Endometrium (tissue), 2 donors: ENCODE measurements around the gene C6orf62.
"Not testable (repeated sequence)": the region's sequence is repeated elsewhere in the genome, so short reads cannot be mapped to it uniquely, and the experiment has no call there.

Source experiments
- FAIRE-seq: peaks from 2 replicates; lab custom pipeline; 2012; peaks lifted over from hg19 to GRCh38; lab: Jason Lieb, UNC
- donor health status: control.
- donor health status: control.

Gene C6orf62

DNA sequence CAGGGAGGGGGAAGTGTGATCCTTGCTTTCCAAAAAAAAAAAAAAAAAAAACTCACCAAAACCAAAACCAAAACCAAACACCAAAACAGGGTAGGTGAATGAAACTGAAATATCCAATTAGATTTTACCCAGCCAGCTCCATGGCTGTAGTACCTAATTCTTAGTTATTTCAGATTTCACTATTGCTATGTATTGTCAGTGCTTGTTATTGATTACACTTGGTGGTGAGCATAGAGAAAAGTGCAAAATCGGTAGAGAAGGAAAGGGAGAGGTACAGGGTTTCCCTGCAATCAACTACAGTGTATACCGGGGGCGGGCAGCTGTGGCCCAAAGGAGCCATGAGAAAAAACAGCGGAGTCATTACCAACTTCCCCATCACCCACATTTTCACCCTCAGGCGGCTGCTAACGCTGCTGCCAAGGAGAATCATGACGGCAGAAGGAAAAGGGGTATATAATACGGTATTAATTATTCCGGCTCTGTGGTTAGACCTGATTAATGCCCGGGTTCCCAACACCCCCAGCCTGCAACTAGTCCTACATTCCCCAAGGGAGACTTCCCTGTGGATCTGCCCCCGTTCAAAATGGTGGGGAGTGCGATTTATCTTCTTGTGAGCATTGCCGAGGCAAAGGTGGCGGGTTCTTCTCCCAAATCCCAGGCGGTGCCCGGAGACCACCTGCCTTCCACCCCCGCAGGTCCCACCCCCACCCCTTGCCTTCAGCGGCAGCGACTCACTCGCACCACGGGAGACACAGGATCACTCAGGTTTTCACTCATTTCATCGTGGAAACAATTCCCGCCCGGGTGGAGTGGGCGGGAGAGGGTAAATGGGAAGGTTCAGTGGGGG lies at the start of gene C6orf62:
C6orf62 (minus strand) TSS at position 30 of the 847 bp plus-strand sequence. CDS start 486 bp downstream, outside the sequence.
- FAIRE-seq, result no peak

DNA sequence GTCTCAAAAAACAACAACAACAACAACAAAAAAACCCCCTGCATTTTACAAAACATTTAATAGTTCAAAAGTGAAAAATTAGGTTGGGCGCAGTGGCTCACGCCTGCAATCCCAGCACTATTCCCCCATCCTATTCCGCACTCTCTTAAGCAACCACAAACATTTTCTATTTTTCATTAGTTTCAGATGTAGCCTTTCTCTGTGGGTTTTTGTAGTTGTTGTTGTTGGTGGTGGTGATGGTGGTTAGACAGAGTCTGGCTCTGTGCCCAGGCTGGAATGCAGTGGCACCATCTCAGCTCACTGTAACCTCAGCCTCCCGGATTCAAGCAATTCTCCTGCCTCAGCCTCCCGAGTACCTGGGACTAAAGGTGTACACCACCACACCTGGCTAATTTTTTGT lies 49.4 kb upstream of the C6orf62 start:
- no peak for FAIRE-seq

DNA sequence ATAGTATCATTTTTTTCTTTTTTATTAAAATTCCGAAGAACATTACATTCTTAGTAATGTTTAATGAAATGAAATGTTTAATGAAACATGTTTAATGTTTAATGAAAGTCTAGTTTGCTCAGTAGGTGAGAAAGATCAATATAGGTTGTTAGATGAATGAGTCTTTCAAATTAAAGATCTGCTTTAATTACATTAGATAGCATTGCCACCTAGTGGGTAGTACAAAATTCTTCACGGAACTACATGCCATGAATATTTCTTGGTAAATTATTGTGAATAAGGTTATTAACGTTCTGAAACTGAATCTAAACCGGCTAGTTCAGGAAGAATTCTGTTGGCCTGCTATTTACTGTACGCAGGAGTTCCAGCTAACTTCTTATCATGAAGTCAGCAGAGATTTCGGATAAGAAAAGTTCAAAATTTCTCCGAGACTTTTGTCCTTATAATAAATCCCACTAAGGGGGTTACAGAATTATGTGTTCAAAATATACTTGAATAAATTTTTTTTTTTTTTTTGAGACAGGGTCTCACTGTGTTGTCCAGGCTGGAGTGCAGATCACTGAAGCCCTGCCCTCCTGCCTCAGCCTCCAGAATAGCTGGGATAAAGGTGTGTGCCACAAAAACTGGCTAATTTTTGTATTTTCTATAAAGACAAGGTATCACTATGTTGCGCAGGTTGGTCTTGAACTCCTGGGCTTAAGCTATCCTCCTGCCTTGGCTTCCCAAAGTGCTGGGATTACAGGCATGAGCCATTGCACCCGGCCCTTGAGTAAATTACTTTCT lies 47.9 kb upstream of the C6orf62 start:
- FAIRE-seq, result peak; percentile 18

DNA sequence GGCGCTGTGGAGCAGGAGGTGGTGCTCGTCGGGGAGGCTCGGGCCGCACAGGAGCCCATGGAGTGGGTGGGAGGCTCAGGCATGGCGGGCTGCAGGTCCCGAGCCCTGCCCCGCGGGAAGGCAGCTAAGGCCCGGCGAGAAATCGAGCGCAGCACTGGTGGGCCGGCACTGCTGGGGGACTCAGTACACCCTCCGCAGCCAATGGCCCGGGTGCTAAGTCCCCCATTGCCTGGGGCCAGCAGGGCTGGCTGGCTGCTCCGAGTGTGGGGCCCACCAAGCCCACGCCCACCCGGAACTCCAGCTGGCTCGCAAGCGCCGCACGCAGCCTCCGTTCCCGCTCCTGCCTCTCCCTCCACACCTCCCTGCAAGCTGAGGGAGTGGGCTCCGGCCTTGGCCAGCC lies 47.0 kb upstream of the C6orf62 start:
- FAIRE-seq, result not testable (repeated sequence)

DNA sequence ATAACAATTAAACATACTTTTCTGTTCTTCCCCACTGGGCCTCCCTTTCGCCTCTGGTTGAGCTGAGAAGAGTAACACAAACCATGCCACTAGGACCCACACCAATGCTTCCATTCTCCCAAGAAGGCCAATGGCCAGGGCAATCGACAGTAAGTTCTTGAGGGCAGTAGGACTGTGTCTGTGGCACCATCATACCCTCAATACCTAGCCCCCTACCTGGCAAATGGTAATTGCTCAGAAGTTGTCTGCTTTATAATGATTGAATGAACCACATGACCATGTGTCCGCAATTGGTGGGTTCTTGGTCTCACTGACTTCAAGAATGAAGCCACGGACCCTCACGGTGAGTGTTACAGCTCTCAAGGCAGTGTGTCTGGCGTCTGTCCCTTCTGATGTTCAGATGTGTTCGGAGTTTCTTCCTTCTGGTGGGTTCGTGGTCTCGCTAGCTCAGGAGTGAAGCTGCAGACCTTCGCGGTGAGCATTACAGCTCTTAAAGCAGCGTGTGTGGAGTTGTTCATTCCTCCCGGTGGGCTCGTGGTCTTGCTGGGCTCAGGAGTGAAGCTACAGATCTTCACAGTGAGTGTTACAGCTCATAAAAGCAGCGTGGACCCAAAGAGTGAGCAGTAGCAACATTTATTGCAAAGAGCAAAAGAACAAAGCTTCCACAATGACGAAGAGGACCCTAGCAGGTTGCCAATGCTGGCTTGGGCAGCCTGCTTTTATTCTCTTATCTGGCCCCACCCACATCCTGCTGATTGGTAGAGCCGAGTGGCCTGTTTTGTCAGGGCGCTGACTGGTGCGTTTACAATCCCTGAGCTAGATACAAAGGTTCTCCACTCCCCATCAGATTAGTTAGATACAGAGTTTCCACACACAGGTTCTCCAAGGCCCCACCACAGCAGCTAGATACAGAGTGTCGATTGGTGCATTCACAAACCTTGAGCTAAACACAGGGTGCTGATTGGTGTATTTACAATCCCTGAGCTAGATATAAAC lies 46.2 kb upstream of the C6orf62 start:
- FAIRE-seq, result not testable (repeated sequence)

DNA sequence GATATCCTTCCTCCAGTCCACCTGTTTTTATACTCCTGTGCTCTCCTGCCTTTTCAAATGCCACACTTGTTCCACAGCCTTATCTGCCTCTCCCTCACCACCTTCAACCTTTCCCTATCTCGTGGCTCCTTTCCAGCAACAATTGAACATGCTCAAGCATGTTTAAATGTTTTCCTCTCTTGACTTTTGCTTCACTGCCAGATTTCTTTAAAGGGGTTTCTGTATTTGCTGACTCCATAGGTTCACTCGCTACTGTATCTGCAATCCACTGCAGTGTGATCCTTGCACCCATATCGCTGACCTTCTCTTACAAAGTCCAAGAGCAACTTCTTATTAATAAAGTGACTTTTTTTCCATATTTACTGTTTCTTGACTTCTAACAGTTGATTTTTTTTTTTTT lies 44.6 kb upstream of the C6orf62 start:
- no peak for FAIRE-seq

DNA sequence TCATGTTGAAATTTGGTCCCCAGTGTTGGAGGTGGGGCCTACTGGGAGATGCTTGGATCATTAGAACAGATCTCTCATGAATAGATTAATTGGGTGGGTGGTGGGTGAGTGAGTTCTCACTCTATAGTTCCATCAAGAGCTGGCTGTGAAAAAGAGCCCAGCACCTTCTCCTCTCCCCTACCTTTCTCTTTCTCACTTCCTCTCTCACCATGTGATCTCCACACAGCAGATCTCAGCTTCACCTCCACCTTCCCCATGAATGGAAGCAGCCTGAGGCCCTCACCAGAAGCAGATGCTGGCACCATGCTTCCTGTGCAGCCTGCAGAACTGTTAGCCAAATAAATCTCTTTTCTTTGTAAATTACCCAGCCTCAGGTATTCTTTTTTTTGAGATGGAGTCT lies 42.9 kb upstream of the C6orf62 start:
- FAIRE-seq, result no peak

DNA sequence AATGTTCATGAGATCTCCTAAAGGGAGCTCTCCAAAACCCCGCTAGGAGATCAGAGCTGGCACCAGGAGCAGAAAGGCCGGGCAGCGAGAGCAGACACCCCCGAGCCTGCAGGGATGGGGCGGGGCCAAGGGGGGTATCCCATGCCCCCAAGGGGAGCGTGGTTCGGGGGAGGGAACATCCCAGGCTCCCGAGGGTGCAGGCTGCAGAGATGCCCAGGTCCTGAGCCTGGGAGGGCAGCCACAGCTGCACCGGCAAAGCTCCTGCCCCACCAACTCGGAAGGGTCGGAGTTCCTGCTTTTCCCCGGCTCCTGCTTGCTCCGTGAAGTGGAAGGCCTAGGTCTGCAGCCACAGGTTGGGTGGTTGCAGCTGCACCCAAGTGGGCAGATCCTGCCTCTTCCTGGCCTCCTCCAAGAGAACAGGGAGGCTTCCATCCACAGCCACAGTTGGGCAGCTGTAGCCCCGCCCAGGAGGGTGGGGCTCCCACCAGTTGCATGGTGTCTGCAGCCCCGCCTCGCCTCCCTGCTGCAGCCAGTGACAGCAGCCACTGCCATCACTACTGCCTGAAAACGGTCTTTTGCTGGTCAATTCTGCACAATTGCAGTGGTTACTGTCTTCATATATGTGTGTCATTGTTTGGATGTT lies 42.4 kb upstream of the C6orf62 start:
- no peak for FAIRE-seq

DNA sequence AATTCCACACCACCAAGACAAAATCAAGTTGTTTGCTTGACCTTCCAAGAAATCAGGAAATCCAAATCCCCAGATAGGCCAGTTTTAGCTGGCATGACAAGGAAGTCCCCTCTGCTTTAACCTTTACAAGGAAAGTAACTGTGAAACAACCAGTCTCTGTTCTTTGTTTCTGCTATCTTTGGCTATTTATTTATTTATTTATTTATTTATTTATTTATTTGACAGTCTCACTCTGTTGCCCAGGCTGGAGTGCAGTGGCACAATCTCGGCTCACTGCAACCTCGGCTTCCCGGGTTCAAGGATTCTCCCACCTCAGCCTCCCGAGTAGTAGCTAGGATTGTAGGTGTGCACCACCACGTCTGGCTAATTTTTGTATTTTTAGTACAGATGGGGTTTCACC lies 41.3 kb upstream of the C6orf62 start:
- FAIRE-seq, result no peak

DNA sequence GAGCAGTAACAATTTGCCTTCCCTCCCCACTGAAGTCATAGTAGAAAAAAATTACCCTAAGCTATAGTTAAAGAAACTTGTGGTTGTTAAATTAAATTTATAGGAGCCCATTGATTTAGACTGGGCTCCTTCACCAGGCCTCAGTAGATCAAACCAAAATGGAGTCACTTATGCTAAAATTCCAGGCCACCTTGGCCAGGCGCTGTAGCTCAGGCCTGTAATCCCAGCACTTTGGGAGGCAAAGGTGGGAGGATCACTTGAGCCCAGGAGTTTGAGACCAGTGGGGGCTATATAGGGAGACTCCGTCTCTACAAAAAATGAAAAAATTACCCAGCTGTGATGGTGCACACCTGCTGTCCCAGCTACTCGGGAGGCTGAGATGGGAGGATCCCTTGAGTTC lies 40.8 kb upstream of the C6orf62 start:
- no peak for FAIRE-seq

DNA sequence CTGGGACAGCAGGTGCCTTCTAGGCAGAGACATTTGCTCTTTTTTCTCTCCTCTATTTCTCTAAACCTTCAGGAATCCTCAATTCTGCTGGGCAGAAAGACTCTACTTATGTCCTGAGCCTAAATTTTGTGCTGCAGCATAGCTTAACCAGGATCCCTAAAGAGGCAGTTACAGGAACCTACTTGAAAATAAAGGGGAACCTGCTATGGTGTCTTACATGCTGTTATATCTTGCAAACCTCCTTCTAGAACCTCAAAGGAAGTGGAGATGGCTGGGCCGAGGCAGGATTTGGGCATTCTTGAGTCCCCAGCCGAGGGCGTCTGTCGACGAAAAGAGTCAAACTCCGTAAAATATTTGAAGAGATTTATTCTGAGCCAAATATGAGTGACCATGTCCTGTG lies 38.7 kb upstream of the C6orf62 start:
- FAIRE-seq, result no peak

DNA sequence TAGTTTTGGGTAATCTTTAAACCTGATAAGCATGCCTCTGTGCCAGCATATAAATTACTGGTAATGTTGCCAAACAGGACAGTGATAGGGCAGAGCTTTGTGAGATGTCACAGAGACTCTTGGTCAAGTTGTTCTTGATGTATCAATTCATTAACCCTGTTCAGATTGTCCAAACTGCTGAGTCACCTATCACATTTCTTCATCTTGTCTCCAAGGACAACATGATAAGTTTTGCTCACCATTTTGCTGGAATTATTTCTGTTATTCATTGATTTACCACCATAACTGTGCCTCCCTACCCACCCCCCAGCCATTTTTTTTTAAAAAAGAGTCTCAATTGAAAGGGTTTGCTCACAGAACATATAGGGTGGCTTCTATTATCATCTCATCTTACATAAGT lies 36.3 kb upstream of the C6orf62 start:
- no peak for FAIRE-seq

DNA sequence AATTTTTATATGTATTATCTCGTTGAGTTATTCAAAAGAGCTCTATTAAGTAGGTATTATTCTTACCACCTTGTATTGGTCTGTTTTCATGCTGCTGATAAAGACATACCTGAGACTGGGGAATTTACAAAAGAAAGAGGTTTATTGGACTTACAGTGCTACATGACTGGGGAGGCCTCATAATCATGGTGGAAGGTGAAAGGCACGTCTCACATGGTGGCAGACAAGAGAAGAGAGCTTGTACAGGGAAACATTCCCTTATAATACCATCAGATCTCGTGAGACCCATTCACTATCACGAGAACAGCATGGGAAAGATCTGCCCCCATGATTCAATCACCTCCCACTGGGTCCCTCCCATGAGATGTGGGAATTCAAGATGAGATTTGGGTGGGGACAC lies 35.4 kb upstream of the C6orf62 start:
- FAIRE-seq, result not testable (repeated sequence)

DNA sequence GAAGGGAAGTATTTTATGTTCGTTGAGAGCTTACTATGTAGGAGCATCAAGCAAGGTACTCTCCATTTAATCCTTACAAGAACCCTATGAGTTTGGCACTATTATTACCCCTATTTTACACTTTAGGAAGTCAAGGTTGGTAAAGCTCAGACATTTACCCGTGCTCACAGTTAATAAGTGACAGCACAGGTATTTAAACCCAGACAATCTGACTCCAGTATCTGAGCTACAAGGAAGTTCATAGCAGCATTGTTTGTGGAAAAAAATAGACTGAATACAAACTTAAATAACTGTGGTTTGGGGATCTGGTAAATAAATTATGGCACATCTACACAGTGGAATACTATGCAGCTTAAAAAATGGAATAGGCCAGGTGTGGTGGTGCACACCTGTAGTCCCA lies 34.6 kb upstream of the C6orf62 start:
- no peak for FAIRE-seq

DNA sequence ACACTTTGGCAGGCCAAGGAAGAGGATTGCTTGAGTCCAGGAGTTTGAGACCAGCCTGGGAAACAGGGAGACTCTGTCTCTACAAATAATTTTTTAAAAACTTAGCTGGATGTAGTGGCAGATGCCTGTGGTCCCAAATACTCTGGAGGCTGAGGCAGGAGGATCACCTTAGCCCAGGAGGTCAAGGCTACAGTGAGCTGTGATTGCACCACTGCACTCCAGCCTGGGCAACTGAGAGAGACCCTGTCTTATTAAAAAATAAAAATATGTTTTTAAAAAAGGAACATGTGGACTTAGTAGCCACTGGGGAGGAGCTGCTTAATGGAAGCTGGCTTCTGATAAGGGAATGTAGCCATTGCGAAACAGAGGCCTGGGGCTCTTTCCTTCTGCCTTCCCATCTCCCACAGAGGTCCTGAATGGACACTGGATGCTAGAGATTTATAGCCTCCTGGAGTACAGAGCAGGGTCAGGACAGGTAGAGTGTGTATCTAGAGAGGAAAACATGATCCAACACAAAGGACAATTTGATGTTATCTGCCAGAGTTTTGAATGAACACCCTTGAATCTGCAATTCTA lies 34.1 kb upstream of the C6orf62 start:
- no peak for FAIRE-seq

DNA sequence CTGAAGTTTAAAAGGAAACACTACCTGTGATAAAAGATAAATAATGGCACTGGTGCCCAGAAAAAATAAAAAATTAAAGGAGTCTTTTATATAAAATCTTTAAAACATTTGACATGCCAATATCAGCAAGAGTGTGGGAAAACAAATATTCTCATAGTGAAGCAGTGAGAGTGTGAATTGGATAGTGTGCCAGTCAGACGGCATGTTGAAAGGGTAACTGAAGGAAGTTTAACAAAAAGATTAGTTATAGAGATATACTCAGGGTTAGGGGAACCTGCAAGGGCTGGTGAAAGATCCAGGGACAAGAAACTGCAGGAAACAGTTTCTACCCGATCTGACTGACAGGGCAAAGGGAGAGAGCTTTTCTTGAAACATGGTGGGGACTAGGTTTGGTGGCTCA lies 33.5 kb upstream of the C6orf62 start:
- FAIRE-seq, result no peak

DNA sequence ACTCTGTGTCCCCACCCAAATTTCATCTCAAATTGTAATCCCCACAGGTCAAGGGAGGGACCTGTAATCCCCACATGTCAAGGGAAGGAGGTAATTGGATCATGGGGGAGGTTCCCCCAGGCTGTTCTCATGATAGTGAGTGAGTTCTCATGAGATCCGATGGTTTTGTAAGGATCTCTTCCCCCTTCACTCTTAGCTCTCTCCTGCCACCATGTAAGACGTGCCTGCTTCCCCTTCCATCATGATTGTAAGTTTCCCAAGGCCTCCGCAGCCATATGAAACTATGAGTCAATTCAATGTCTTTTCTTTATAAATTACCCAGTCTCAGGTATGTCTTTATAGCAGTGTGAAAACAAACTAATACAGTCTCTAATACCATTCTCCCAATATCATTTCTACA lies 31.9 kb upstream of the C6orf62 start:
- FAIRE-seq, result not testable (repeated sequence)

DNA sequence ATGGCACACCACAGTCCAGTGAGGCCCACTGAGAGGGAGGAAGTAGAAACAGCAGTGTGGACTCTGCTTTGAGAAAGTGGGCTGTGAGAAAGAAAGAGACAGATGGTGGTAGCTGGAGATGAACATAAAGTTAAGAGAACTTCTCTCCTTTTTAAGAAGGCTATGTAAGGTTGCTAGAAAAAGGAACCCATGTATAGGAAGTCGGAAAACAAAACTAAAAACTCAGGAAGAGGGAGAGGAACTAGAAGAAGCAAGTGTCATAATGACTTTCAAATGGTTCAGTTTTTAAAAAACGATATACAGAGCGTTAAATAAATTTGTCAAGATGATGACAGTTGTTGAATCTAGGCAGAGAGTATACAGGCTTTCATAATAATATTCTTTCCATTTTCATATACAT lies 30.3 kb upstream of the C6orf62 start:
- FAIRE-seq, result no peak

DNA sequence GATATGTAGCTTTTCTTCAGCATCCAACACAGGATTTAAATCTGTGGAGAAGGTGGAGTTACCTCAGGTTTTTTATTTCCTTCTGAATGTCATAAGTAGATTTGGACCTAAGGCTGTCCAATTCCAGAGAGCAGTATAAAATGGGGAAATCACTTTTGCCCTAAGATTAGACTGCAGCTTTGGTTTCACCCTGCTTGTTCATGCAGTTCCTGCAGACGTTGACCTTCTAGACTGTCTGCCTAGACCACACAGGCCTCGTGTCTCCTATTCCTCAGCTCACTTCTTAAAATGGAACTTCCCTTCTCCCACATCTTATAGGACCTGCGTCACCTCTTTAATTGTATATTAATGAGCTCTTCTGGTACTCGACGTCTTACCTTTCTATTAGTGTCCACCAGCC lies 26.0 kb upstream of the C6orf62 start:
- no peak for FAIRE-seq

DNA sequence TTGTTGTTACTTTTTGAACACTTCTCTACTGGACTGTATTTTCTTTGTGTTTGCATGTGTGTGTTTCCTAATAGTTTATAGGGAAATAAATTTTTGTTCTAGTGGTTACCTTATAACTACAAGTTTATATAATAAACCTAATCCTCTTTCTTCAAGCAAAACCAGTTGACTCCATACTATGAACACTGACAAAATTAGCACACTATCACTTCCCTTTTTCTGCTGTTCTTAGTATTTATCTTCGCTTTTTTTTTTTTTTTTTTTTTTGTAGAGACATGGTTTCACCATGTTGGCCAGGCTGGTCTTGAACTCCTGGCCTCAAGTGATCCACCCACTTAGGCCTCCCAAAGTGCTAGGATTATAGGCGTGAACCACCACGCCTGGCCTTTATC lies 25.0 kb upstream of the C6orf62 start:
- no peak for FAIRE-seq

DNA sequence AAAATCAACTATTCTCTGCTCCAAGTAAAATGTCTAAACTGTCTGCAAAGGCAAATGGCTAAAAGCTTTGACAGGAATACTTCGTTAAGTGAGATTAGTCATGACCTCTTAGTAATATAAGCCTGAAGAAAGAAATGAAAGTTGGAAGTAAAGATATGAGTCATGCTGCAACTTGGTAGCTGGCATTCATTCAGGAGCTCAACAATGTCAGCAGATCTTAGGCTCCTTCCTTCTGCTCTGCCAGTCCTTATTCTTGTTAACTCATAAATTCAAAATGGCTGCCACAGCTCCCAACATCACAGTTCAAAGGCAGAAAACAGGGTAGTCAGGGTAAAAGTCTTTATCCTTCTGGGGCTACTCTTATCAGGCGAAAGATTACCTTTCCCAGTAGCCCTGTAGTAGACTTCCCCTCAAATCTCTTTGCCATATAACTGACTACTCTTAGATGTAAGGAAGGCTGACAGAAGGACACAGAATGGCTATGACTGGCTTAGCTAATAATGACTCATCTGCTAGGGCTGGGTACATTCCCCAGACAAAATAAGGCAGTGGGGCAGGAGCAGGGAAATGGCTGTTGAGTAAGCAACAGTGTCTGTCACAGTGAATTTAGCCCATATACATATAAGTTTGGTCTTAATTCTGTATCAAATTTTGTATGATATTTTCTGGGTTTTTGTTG lies 24.4 kb upstream of the C6orf62 start:
- no peak for FAIRE-seq
